Subcutaneous adipose tissue (tissue), 4 donors: Measurements from ENCODE around the gene TSPAN32. TPM values are rescaled to one million over a fixed set of nuclear protein-coding genes. Genes with fewer than 3 reads are reported as not detected.

Source experiments
- CTCF ChIP-seq: fragments of 450-650 bp; IDR thresholded peaks from one replicate; pipeline ENCODE4 v1.5.1; 2016; ENCODE audit warnings: low read depth, mild to moderate bottlenecking, control low read depth, antibody characterized with exemption, moderate library complexity
- total RNA-seq, 4 donors: library from RNA; depleted of rRNA; stranded (reverse); fragments of >200 nt; gene quantifications; one replicate each; pipeline ENCODE4 v1.1.0, GENCODE V29; 2016

The TSPAN32 gene
- total RNA-seq, 4 donors from 2014 or later: 2.1 to 2.6 (median 2.5) TPM; not detected in 1

DNA sequence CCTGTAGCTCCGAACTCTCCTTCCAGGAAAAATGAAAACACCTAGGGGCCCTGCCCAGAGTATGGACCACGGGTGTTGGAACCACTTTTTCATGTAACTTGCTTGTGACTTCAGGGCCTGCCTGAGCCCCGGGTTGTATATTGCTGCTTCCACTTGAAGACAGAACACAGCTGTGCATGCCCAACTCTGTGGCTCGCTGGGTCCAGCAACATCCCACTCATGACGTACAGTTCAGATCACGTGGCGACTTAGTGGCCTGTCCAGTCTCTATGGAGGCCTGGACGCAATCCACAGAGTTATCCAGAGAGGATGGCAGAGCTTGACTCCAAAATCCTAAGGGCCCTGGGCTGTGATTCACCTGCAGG, 6.9 kb upstream of the TSPAN32 start:
- no peak for TF ChIP-seq CTCF

DNA sequence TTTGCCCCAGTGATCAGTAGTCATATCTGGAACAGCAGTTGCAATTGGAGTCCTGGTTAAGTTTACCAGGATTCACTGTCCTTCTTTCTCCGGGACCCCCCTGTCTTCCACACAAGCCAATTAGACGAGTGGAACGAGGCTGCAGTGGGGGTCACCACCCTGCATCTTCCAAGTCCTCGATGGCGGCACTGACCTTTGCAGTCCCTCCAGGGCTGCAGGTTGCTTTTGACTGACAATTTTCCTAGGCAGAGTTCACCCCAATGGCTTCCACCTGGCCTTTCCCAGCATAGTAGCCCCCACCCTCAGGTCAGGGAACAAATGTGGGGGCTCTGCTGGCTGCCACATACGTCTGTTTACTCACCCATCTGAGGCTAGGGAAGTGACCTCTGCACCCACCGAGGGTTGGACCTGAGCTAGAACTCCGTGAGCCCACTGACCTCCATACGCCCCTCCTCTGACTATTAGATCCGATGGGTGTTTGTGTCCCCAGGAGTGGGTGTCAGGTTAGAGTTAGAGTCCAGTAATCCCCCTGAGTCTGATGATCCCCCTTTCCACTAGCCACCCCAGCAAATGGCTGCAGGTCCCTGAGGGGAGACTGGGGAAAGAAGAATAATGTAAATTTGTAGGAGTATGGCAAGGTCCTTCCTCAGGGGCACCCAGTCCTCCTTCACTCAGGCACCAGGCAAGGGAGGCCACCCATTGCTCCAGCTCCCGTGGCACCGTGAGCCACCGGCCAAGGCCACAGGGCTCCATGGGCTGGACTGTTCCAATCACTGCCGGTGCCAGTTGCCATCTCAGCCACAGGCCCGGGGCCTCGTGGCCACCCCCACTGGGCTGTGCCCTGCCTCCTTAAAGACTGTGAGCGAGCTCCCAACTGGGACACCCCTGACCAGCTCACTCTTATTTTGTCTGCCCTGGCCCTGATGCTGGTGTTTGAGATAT, 5.6 kb upstream of the TSPAN32 start:
- no peak for TF ChIP-seq CTCF

GRCh38 chr11:2296913-2297622, 4.7 kb upstream of the TSPAN32 start:
- TF ChIP-seq CTCF: no peak

DNA sequence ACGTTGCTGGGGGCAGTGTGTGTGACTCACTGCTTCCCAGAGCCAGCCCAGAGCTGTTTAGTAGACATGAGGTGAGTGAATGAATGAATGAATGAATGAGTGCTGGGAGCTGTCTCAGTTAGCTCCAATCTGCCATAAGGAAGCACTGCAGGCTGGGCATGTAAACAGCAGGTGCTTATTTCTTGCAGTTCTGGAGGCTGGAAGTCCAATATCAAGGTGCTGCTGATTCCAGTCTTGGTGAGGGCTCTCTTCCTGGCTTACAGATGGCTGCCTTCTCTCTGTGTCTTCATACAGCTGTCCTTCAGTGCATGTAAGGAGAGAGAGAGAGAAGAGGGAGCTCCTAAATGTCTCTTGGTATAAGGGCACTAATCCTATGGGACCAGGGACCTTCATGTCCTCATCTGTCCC, 4.2 kb upstream of the TSPAN32 start:
- TF ChIP-seq CTCF: no peak

- TF ChIP-seq CTCF: no peak
These were observed 3.5 kb upstream of the TSPAN32 start for GRCh38 chr11:2298131-2298794.

DNA sequence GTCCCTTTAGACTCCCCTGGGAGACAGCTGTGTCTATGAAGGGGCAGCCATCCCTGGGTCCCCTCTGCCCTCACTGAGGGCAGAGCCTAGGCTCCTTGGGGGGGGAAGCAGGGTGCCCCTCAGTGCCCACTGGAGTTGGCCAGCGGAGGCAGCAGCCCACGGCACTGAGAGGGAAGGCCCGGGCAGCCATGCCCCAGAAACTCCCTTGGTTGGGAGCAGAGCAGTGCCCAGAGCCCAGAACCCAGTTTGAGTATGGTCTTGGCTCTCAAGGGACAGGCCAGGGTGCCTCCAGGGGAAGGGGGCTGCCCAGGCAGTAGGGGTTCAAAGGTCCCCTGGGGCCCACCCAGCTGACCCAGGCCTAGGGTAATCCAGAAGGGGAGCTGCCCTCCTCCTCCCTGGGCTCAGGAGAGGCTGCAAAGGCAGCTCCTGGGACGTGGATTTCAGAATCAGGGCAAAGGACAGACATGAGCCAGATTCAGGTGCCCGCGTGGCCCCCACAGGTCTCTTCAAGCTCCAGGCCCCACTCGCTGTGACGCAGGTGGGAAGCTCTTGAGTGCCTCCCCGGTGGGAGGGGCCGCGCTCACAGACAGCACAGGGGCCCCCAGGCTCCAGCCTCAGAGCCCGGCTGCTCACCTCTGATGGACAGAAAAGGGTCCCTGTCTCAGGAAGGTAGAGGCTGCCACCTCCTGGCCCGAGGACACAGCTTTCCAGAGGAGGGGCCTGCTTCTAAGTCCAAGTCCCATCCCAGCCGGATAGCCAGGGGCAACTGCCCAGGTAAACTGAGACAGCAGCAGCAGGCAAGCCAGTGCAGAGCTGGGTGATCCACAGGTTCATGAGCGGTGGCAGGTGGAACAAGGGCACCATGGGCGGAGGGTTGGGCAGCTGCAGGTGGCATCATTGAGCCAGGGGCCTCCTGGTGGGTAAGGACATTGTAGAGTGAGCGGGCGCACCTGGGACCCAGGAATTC, 2.7 kb upstream of the TSPAN32 start:
- no peak for TF ChIP-seq CTCF
